ENCODE data around the gene LYPD5. TPM values are rescaled to one million over a fixed set of nuclear protein-coding genes. Genes with fewer than 3 reads are reported as not detected.
"Not testable (repeated sequence)": the region's sequence is repeated elsewhere in the genome, so short reads cannot be mapped to it uniquely, and the experiment has no call there.

LYPD5 gene
- total RNA-seq, 1 donor from 2014 or later, result not detected

DNA sequence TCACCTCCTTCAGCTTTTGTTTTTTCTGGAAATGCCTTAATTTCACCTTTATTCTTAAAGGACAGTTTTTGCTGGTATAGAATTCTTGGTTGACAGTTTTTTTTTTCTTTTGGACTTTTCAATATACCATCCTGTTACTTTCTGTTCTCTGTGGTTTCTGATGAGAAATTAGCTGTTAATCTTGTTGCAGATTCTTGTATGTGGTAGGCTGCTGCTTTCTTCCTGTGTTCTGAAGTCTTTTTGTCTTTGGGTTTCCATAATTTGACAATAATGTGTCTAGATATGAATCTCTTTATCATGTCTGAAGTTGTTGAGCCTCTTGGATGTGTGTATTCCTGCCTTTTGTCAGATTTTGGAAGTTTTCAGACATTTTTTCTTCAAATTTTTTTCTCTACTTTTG, 36.9 kb upstream of the LYPD5 start:
- TF ChIP-seq, protein P1, sequence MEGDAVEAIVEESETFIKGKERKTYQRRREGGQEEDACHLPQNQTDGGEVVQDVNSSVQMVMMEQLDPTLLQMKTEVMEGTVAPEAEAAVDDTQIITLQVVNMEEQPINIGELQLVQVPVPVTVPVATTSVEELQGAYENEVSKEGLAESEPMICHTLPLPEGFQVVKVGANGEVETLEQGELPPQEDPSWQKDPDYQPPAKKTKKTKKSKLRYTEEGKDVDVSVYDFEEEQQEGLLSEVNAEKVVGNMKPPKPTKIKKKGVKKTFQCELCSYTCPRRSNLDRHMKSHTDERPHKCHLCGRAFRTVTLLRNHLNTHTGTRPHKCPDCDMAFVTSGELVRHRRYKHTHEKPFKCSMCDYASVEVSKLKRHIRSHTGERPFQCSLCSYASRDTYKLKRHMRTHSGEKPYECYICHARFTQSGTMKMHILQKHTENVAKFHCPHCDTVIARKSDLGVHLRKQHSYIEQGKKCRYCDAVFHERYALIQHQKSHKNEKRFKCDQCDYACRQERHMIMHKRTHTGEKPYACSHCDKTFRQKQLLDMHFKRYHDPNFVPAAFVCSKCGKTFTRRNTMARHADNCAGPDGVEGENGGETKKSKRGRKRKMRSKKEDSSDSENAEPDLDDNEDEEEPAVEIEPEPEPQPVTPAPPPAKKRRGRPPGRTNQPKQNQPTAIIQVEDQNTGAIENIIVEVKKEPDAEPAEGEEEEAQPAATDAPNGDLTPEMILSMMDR (IDR thresholded peaks at IDR 0.05), result no peak
- H3K27ac Mint-ChIP-seq (ENCODE audit: unreplicated experiment), result no peak overlapping the region
- DNase-seq (ENCODE audit: extremely low spot score, unreplicated experiment), result no peak
- H3K9me3 Mint-ChIP-seq (ENCODE audit: unreplicated experiment), result peaks cover 60% of the 10 kb centered on the region
- H3K36me3 Mint-ChIP-seq (ENCODE audit: unreplicated experiment), result peaks cover 77% of the 10 kb centered on the region
- no peak overlapping the region for H3K4me3 Mint-ChIP-seq (ENCODE audit: unreplicated experiment)
- H3K27me3 Mint-ChIP-seq (ENCODE audit: unreplicated experiment), result no peaks in the 10 kb centered on the region
- H3K4me1 Mint-ChIP-seq (ENCODE audit: unreplicated experiment), result no peaks in the 10 kb centered on the region

DNA sequence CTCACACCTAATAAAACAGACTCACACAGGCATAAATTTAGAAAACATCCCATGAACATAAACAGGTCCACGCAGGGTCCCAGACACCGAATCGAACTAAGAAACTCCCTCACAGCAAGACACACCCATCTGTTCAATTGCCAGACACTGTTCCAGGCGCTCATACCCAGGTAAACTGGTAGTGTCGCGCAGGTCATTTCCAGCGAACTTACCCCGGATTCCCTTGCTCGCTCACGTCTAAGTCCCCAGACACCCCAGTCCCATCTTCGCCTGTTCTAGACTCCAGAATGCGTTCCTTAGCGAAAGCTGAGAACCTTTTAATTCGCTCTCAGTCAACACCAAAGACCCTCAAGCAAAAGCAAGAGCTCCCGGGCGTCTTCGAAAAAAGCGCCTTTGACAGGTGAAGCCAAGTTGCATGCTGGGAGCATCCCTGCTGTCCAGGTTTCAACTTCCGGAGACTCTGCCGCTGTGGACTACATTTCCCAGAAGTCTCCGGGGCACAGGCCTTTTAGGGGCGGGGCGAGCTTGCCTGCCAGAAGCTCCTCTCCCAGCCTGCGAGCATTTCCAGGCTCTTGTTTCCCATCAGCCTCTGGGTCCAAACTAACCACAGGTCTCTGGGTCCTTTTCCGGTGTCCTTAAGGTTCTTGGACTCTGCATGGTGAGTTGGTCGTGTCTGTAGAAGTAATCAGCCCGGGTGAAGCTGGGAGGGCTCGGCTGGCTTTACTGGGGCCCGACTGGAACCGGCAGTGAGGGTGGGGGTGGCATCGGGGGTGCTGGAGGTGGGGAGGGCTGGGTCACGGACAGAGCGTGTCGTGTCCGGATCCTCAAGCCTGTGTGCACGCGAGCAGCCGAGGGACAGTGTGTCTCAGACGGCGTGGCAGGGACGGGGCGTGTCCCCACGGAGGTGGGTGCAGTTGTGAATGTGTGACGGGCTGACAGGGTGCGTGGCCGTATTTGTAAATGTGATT, 24.8 kb upstream of the LYPD5 start, which contains the start of gene ZNF283:
ZNF283 (plus strand) TSS at position 535 of the 968 bp plus-strand sequence. CDS start 6,184 bp downstream, outside the sequence.
- Mint-ChIP-seq H3K27me3 (ENCODE audit: unreplicated experiment) (peaks cover 8% of the 10 kb centered on the region), H3K9me3 (ENCODE audit: unreplicated experiment) (peaks cover 15% of the 10 kb centered on the region), H3K4me3 (ENCODE audit: unreplicated experiment) (peak within 1 kb of the TSS; percentile 89), H3K27ac (ENCODE audit: unreplicated experiment) (peak within 1 kb of the TSS; percentile 86), H3K4me1 (ENCODE audit: unreplicated experiment) (peaks cover 20% of the 10 kb centered on the region), H3K36me3 (ENCODE audit: unreplicated experiment) (peaks cover 20% of the 10 kb centered on the region)
- TF ChIP-seq, protein P1 (IDR thresholded peaks at IDR 0.05), result no peak
- peak; percentile 91 for DNase-seq (ENCODE audit: extremely low spot score, unreplicated experiment)

DNA sequence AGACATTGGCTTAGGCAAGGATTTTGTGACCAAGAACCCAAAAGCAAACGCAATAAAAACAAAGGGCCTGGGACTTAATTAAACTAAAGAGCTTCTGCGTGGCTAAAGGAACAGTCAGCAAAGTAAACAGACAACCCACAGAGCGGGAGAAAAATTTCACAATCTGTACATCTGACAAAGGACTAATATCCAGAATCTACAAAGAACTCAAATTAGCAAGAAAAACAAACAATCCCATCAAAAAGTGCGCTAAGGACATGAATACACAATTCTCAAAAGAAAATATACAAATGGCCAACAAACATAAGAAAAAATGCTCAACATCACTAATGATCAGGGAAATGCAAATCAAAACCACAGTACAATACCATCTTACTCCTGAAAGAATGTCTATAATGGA, 22.3 kb upstream of the LYPD5 start:
- not testable (repeated sequence) for H3K27ac Mint-ChIP-seq (ENCODE audit: unreplicated experiment); H3K36me3 Mint-ChIP-seq (ENCODE audit: unreplicated experiment); H3K4me3 Mint-ChIP-seq (ENCODE audit: unreplicated experiment); DNase-seq (ENCODE audit: extremely low spot score, unreplicated experiment)
- peaks cover 22% of the 10 kb centered on the region for H3K27me3 Mint-ChIP-seq (ENCODE audit: unreplicated experiment)
- peaks cover 20% of the 10 kb centered on the region for H3K4me1 Mint-ChIP-seq (ENCODE audit: unreplicated experiment)
- peaks cover 11% of the 10 kb centered on the region for H3K9me3 Mint-ChIP-seq (ENCODE audit: unreplicated experiment)

DNA sequence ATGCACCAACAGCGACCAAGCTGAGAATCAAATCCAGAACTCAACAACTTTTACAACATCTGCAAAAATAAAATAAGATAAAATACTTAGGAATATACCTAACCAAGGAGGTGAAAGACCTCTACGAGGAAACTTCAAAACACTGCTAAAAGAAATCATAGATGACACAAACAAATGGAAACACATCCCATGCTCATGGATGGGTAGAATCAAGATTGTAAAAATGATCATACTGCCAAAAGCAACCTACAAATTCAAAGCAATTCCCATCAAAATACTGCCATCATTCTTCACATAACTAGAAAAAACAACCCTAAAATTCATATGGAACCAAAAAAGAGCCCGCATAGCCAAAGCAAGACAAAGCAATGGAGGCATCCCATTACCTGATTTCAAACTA, 21.6 kb upstream of the LYPD5 start:
- H3K4me3 Mint-ChIP-seq (ENCODE audit: unreplicated experiment); DNase-seq (ENCODE audit: extremely low spot score, unreplicated experiment); H3K27ac Mint-ChIP-seq (ENCODE audit: unreplicated experiment); H3K36me3 Mint-ChIP-seq (ENCODE audit: unreplicated experiment): not testable (repeated sequence)
- peaks cover 20% of the 10 kb centered on the region for H3K4me1 Mint-ChIP-seq (ENCODE audit: unreplicated experiment)
- peaks cover 11% of the 10 kb centered on the region for H3K9me3 Mint-ChIP-seq (ENCODE audit: unreplicated experiment)
- H3K27me3 Mint-ChIP-seq (ENCODE audit: unreplicated experiment), result peaks cover 22% of the 10 kb centered on the region

DNA sequence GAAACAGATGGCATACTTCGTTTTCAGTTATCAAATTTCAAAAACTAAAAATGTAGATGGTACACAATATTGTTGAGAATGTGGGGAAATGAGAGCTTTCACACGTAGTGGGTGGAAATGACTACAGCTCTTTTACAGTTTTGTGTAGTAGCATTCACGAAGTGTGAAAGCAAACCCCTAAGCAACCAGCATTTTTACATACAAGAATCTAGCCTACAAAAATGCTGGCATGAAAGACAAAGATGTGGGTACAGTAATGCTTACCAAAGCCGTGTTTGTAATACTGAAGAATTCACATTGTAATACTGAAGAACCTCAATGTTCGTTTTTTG, 18.6 kb upstream of the LYPD5 start:
- H3K36me3 Mint-ChIP-seq (ENCODE audit: unreplicated experiment), result no peaks in the 10 kb centered on the region
- peaks cover 36% of the 10 kb centered on the region for H3K27me3 Mint-ChIP-seq (ENCODE audit: unreplicated experiment)
- H3K4me3 Mint-ChIP-seq (ENCODE audit: unreplicated experiment), result no peak overlapping the region
- no peak overlapping the region for H3K27ac Mint-ChIP-seq (ENCODE audit: unreplicated experiment)
- peaks cover 2% of the 10 kb centered on the region for H3K9me3 Mint-ChIP-seq (ENCODE audit: unreplicated experiment)
- TF ChIP-seq, protein P1 (IDR thresholded peaks at IDR 0.05), result no peak
- DNase-seq (ENCODE audit: extremely low spot score, unreplicated experiment), result no peak
- peaks cover 5% of the 10 kb centered on the region for H3K4me1 Mint-ChIP-seq (ENCODE audit: unreplicated experiment)

Data from osteocyte (in vitro differentiated cells).